ENCODE results near the gene RNF145. TPM values are rescaled to one million over a fixed set of nuclear protein-coding genes. Genes with fewer than 3 reads are reported as not detected.

Gene RNF145
- total and polyA plus RNA-seq, 2 donors (not counting 1 experiment from before 2014, with no cell fraction given): 24.5 to 57.2 TPM

DNA sequence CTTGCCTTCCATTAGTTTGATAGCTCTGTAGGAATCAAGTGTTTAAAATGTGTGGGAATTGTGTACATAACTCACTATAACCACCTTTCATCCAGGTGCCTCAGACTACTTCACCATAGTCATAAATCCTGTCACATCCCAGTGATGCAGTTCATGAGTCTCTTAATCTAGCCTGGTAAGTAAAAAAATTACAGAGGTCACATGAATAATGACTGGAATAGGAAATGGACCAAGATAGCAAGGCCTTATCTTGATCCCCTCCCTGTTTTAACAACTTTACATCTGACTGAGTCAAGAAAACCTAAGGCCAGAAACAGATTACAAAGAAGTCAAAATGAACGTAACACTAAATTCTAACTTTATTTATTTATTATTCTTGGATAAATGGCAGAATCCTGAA, 1.5 kb upstream of the RNF145 start:
- ChIA-PET POLR2A (no interaction called here), CTCF (interaction anchor here (1.3 kb wide), 1 partner anchor 12 kb away, joined by 4 read pairs; no protein-coding TSS in a partner anchor)
- Histone ChIP-seq H3K27me3 (replicated peaks in 1 of 4; ENCODE audit: control extremely low read depth in 1 of 4, control insufficient read depth in 3 of 4, insufficient read depth in 4 of 4, low read length in 3 of 4) (no peaks in the 10 kb centered on the region), H3K9me3 (ENCODE audit: control extremely low read depth in 1 of 3, control insufficient read depth in 2 of 3, insufficient read depth in 1 of 3, low read length in 2 of 3) (no peaks in the 10 kb centered on the region), H3K36me3 (replicated peaks in 1 of 2; ENCODE audit: control extremely low read depth in 1 of 2, control insufficient read depth in 1 of 2, extremely low read depth in 1 of 2, insufficient read depth in 2 of 2, low read length in 1 of 2) (no peaks in the 10 kb centered on the region), H3K79me2 (ENCODE audit: control insufficient read depth, insufficient read depth, low read length) (peaks cover 34% of the 10 kb centered on the region), H3K27ac (ENCODE audit: low read length in 2 of 2) (no peak overlapping the region), H3K4me1 (ENCODE audit: control insufficient read depth in 2 of 2, insufficient read depth in 2 of 2, low read length in 2 of 2) (peaks cover 32% of the 10 kb centered on the region in 2 donors), H3K4me3 (ENCODE audit: control extremely low read depth in 1 of 5, extremely low read depth in 1 of 5, insufficient read depth in 1 of 5, low read depth in 2 of 5, low read length in 4 of 5) (no peak overlapping the region), H4K20me1 (ENCODE audit: control insufficient read depth, insufficient read depth, low read length, poor library complexity, severe bottlenecking) (peaks cover 5% of the 10 kb centered on the region), H3K4me2 (replicated peaks; ENCODE audit: low read depth, low read length, poor library complexity, severe bottlenecking) (no peak overlapping the region), H2AFZ (ENCODE audit: insufficient read depth, low read depth, low read length, poor library complexity, severe bottlenecking) (no peak overlapping the region), H3K9ac (ENCODE audit: low read length) (no peak overlapping the region)
- intact Hi-C loops (cut with micrococcal nuclease): no loop called here
- ATAC-seq (ENCODE audit: low read depth): no peak
- Mint-ChIP-seq H3K27ac (peak overlapping the region; percentile 93), H3K27me3 (no peaks in the 10 kb centered on the region), H3K4me3 (peak overlapping the region; percentile 96), H3K4me1 (peaks cover 41% of the 10 kb centered on the region), H3K9me3 (ENCODE audit: insufficient read depth) (no peaks in the 10 kb centered on the region)
- no CpG with 5 or more reads among the region's 1 CpG for WGBS (ENCODE audit: insufficient coverage)
- TF ChIP-seq, protein P1, sequence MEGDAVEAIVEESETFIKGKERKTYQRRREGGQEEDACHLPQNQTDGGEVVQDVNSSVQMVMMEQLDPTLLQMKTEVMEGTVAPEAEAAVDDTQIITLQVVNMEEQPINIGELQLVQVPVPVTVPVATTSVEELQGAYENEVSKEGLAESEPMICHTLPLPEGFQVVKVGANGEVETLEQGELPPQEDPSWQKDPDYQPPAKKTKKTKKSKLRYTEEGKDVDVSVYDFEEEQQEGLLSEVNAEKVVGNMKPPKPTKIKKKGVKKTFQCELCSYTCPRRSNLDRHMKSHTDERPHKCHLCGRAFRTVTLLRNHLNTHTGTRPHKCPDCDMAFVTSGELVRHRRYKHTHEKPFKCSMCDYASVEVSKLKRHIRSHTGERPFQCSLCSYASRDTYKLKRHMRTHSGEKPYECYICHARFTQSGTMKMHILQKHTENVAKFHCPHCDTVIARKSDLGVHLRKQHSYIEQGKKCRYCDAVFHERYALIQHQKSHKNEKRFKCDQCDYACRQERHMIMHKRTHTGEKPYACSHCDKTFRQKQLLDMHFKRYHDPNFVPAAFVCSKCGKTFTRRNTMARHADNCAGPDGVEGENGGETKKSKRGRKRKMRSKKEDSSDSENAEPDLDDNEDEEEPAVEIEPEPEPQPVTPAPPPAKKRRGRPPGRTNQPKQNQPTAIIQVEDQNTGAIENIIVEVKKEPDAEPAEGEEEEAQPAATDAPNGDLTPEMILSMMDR (IDR thresholded peaks at IDR 0.05): no peak
- TF ChIP-seq EZH2 (IDR thresholded peaks at IDR 0.05; ENCODE audit: borderline replicate concordance, insufficient read depth, low read depth, low read length, poor library complexity, severe bottlenecking): no peak
- no peak for DNase-seq

- TF ChIP-seq EZH2 (IDR thresholded peaks at IDR 0.05; ENCODE audit: borderline replicate concordance, insufficient read depth, low read depth, low read length, poor library complexity, severe bottlenecking): no peak
- TF ChIP-seq, protein P1 (IDR thresholded peaks at IDR 0.05): no peak
- Mint-ChIP-seq H3K4me1 (peaks cover 47% of the 10 kb centered on the region), H3K4me3 (peak overlapping the region; percentile 96), H3K9me3 (ENCODE audit: insufficient read depth) (no peaks in the 10 kb centered on the region), H3K27me3 (no peaks in the 10 kb centered on the region), H3K27ac (peak overlapping the region; percentile 93)
- Histone ChIP-seq H3K4me1 (ENCODE audit: control insufficient read depth in 2 of 2, insufficient read depth in 2 of 2, low read length in 2 of 2) (peaks cover 37 to 38% of the 10 kb centered on the region in 2 donors), H3K9me3 (ENCODE audit: control extremely low read depth in 1 of 3, control insufficient read depth in 2 of 3, insufficient read depth in 1 of 3, low read length in 2 of 3) (no peaks in the 10 kb centered on the region), H3K4me3 (ENCODE audit: control extremely low read depth in 1 of 5, extremely low read depth in 1 of 5, insufficient read depth in 1 of 5, low read depth in 2 of 5, low read length in 4 of 5) (peak overlapping the region in 2 of 5 experiments; percentile 76 to 82), H2AFZ (ENCODE audit: insufficient read depth, low read depth, low read length, poor library complexity, severe bottlenecking) (no peak overlapping the region), H3K27ac (ENCODE audit: low read length in 2 of 2) (peak overlapping the region; percentile 70 to 71), H4K20me1 (ENCODE audit: control insufficient read depth, insufficient read depth, low read length, poor library complexity, severe bottlenecking) (peaks cover 5% of the 10 kb centered on the region), H3K36me3 (replicated peaks in 1 of 2; ENCODE audit: control extremely low read depth in 1 of 2, control insufficient read depth in 1 of 2, extremely low read depth in 1 of 2, insufficient read depth in 2 of 2, low read length in 1 of 2) (no peaks in the 10 kb centered on the region), H3K4me2 (replicated peaks; ENCODE audit: low read depth, low read length, poor library complexity, severe bottlenecking) (peak overlapping the region; percentile 73), H3K79me2 (ENCODE audit: control insufficient read depth, insufficient read depth, low read length) (peaks cover 40% of the 10 kb centered on the region), H3K27me3 (replicated peaks in 1 of 4; ENCODE audit: control extremely low read depth in 1 of 4, control insufficient read depth in 3 of 4, insufficient read depth in 4 of 4, low read length in 3 of 4) (no peaks in the 10 kb centered on the region), H3K9ac (ENCODE audit: low read length) (peak overlapping the region; percentile 77)
- CTCF ChIA-PET: no interaction called here
- POLR2A ChIA-PET: no interaction called here
- DNase-seq: no peak
- ATAC-seq (ENCODE audit: low read depth): no peak
- intact Hi-C loops (cut with micrococcal nuclease): no loop called here
- WGBS (ENCODE audit: insufficient coverage): 85% methylated on average over 2 of the region's 4 CpGs
Measured at GRCh38 chr5:159210210-159210661, 883 bp upstream of the RNF145 start.
